ENCODE results near the gene PDE8A. TPM values are rescaled to one million over a fixed set of nuclear protein-coding genes. Genes with fewer than 3 reads are reported as not detected.

PDE8A gene
- total RNA-seq, 1 donor from 2014 or later: 43.4 TPM

- H3K9me3 Mint-ChIP-seq (ENCODE audit: unreplicated experiment): no peaks in the 10 kb centered on the region
- no peak for TF ChIP-seq CTCF (IDR thresholded peaks at IDR 0.05; ENCODE audit: unreplicated experiment)
- H3K4me1 Mint-ChIP-seq (ENCODE audit: unreplicated experiment): peaks cover 31% of the 10 kb centered on the region
- no peaks in the 10 kb centered on the region for H3K36me3 Mint-ChIP-seq (ENCODE audit: low read depth, unreplicated experiment)
- no peak overlapping the region for H3K27ac Mint-ChIP-seq (ENCODE audit: unreplicated experiment)
- H3K27me3 Mint-ChIP-seq (ENCODE audit: unreplicated experiment): peaks cover 1% of the 10 kb centered on the region
- no peak overlapping the region for H3K4me3 Mint-ChIP-seq (ENCODE audit: unreplicated experiment)
- no peak for DNase-seq (ENCODE audit: low spot score)
Measured at GRCh38 chr15:85006655-85007054, 25.0 kb downstream of the PDE8A start.

GRCh38 chr15:85007137-85007536 lies 25.5 kb downstream of the PDE8A start:
- TF ChIP-seq CTCF (IDR thresholded peaks at IDR 0.05; ENCODE audit: unreplicated experiment): no peak
- Mint-ChIP-seq H3K9me3 (ENCODE audit: unreplicated experiment) (no peaks in the 10 kb centered on the region), H3K27ac (ENCODE audit: unreplicated experiment) (no peak overlapping the region), H3K27me3 (ENCODE audit: unreplicated experiment) (peaks cover 1% of the 10 kb centered on the region), H3K36me3 (ENCODE audit: low read depth, unreplicated experiment) (no peaks in the 10 kb centered on the region), H3K4me1 (ENCODE audit: unreplicated experiment) (peaks cover 30% of the 10 kb centered on the region), H3K4me3 (ENCODE audit: unreplicated experiment) (no peak overlapping the region)
- DNase-seq (ENCODE audit: low spot score): no peak

GRCh38 chr15:85007741-85008397 lies 26.2 kb downstream of the PDE8A start:
- Mint-ChIP-seq H3K4me3 (ENCODE audit: unreplicated experiment) (no peak overlapping the region), H3K27ac (ENCODE audit: unreplicated experiment) (no peak overlapping the region), H3K36me3 (ENCODE audit: low read depth, unreplicated experiment) (no peaks in the 10 kb centered on the region), H3K27me3 (ENCODE audit: unreplicated experiment) (peaks cover 1% of the 10 kb centered on the region), H3K4me1 (ENCODE audit: unreplicated experiment) (peaks cover 29% of the 10 kb centered on the region), H3K9me3 (ENCODE audit: unreplicated experiment) (no peaks in the 10 kb centered on the region)
- no peak for TF ChIP-seq CTCF (IDR thresholded peaks at IDR 0.05; ENCODE audit: unreplicated experiment)
- no peak for DNase-seq (ENCODE audit: low spot score)

GRCh38 chr15:85008474-85009260 lies 27.0 kb downstream of the PDE8A start:
- TF ChIP-seq CTCF (IDR thresholded peaks at IDR 0.05; ENCODE audit: unreplicated experiment): no peak
- Mint-ChIP-seq H3K27me3 (ENCODE audit: unreplicated experiment) (peaks cover 1% of the 10 kb centered on the region), H3K36me3 (ENCODE audit: low read depth, unreplicated experiment) (no peaks in the 10 kb centered on the region), H3K4me3 (ENCODE audit: unreplicated experiment) (no peak overlapping the region), H3K4me1 (ENCODE audit: unreplicated experiment) (peaks cover 31% of the 10 kb centered on the region), H3K9me3 (ENCODE audit: unreplicated experiment) (no peaks in the 10 kb centered on the region), H3K27ac (ENCODE audit: unreplicated experiment) (peak overlapping the region; percentile 6)
- DNase-seq (ENCODE audit: low spot score): no peak

- Mint-ChIP-seq H3K27me3 (ENCODE audit: unreplicated experiment) (peaks cover 1% of the 10 kb centered on the region), H3K4me1 (ENCODE audit: unreplicated experiment) (peaks cover 36% of the 10 kb centered on the region), H3K36me3 (ENCODE audit: low read depth, unreplicated experiment) (no peaks in the 10 kb centered on the region), H3K4me3 (ENCODE audit: unreplicated experiment) (no peak overlapping the region), H3K27ac (ENCODE audit: unreplicated experiment) (no peak overlapping the region), H3K9me3 (ENCODE audit: unreplicated experiment) (no peaks in the 10 kb centered on the region)
- DNase-seq (ENCODE audit: low spot score): no peak
- no peak for TF ChIP-seq CTCF (IDR thresholded peaks at IDR 0.05; ENCODE audit: unreplicated experiment)
Measured at GRCh38 chr15:85009435-85009834, 27.8 kb downstream of the PDE8A start.

Data from endothelial cell (in vitro differentiated cells).